Stimulated activated CD4-positive, alpha-beta T cell treated with anti-CD3 and anti-CD28 coated beads, Interleukin-4, amount 100 ng/mL, for 4 hours (primary cell): ENCODE data around the gene TFB1M.
A peak's percentile ranks its signal among the peaks of the same experiment; 100 is the strongest.
"Not testable (repeated sequence)": the region's sequence is repeated elsewhere in the genome, so short reads cannot be mapped to it uniquely, and the experiment has no call there.

ENCODE experiments used
- DNase-seq, 2 experiments: peaks; one replicate each; pipeline ENCODE4 v3.0.0-alpha.2; 2020

Gene TFB1M

DNA sequence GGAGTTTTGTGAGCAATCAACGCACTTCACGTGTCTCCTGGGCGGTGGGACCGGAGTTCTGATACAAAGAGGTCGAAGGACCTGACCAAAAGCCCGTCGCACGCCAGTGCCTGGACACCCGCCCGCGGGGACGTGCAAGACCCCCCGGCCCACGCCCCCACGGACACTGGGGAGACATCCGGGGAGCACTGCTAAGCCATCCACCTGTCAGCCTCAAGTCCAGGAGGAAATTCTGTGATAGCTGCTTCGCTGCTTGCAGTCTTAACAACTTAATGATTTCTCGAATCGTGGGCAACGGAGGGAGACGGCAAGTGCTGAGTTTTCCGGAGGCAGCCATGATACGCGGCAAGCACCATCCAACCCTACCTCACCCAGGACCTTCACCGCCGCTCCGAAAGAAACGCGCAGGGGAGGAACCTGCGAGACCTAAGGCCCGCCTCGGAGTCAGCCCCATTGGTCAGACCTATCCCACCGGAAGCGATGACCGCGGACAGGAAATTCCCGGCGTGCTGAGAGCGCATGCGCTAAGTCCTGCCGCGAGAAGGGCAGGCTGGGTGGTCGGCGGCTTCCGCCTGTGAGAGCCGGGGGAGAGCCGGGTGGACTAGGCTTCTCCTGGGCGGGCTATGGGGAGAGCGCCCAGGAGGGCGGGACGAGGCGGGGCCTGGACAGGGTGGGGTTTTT lies at the start of gene TFB1M:
TFB1M (minus strand) TSS at position 393 of the 681 bp plus-strand sequence; CDS start at position 337, 56 bp downstream.
- peak; percentile 96 to 99 for DNase-seq

- DNase-seq, result not testable (repeated sequence)
These were observed 49.7 kb upstream of the TFB1M start for GRCh38 chr6:155364021-155364420.

- not testable (repeated sequence) for DNase-seq
These were observed 48.8 kb upstream of the TFB1M start for GRCh38 chr6:155362968-155363632.

DNA sequence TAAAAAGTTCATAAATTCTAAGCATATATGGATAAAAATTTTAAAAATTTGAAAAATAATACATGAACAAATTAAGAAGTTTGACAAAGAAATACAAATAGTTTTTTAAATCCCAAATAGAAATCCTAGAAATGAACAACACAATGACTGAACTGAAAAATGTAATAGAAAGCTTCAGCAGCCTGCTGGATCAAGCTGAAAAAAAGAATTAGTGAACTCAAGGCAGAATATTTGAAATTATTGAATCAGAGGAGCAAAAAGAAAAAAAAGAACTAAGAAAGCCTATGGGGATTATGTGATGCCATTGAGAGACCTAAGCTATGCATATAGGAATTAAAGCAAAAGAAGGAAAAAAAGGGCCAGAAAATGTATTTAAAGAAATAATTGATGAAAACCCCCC lies 39.9 kb upstream of the TFB1M start:
- no peak for DNase-seq

DNA sequence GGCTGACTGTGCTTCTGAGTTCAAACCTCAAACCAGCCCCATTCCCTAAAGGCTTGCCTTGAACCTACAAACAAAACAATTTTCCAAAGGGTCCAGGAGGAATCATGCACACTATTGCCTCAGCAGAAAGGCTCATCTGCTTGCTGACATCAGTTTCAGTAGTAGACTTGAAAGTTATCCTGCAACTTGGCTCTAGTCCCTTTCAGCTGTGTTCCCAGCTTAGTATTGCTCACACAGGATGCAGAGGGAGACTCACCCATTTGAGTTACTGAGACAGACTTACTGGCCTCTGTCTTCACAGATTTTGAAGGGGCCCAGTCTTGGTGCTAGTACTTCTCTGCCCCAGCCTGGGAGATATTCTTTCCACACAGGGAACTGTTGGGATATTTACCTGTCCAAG lies 38.5 kb upstream of the TFB1M start:
- DNase-seq, result no peak

DNA sequence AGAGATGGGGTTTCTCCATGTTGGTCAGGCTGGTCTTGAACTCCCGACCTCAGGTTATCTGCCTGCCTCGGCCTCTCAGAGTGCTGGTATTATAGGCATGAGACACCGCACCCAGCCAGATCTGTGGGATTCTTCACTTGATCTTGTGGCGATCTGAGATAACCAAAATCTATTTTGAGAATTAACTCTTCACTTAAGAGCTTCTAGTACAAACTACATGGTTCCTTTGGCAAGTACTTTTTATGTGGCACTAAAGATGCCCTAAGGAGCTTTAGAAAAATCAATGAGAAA lies 37.8 kb upstream of the TFB1M start:
- no peak for DNase-seq

- DNase-seq, result no peak
These were observed 37.2 kb upstream of the TFB1M start for GRCh38 chr6:155351273-155352129.

- DNase-seq, result no peak
These were observed 35.7 kb upstream of the TFB1M start for GRCh38 chr6:155349956-155350355.

GRCh38 chr6:155349129-155349528 lies 34.8 kb upstream of the TFB1M start:
- DNase-seq, result no peak

DNA sequence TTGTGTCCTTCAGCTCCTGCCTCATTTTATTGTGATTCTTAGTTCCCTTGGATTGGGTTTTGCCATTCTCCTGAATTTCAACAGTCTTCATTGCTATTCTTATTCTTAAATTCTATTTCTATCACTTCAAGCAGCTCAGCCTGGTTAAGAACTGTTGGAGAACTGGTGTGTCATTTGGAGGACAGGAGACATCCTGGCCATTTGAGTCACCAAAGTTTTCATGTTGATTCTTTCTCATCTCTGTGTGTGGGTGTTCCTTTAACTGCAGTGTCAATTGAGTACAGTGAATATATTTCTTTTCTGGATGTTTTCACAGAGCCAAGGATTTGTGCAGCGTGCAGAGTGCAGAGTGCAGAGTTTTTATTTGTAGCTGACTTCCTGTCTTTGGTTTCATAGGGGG lies 33.5 kb upstream of the TFB1M start:
- no peak for DNase-seq

DNA sequence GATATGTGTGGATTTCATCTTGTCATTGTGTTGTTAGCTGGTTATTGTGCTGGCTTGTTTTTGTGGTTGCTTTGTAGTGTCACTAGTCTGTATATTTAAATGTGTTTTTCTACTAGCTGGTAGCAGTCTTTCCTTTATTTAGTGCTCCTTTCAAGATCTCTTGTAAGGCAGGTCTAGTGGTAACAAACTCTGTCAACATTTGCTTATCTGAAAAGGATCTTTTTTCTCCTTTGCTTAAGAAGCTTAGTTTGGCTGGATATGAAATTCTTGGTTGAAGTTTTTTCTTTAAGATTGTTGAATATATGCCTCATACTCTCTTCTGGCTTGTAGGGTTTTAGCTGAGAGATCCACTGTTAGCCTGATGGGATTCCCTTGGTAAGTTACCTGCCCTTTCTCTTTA lies 32.7 kb upstream of the TFB1M start:
- no peak for DNase-seq

GRCh38 chr6:155344341-155345006 lies 30.2 kb upstream of the TFB1M start:
- DNase-seq, result no peak

- DNase-seq, result no peak
These were observed 27.0 kb upstream of the TFB1M start for GRCh38 chr6:155341130-155341828.

DNA sequence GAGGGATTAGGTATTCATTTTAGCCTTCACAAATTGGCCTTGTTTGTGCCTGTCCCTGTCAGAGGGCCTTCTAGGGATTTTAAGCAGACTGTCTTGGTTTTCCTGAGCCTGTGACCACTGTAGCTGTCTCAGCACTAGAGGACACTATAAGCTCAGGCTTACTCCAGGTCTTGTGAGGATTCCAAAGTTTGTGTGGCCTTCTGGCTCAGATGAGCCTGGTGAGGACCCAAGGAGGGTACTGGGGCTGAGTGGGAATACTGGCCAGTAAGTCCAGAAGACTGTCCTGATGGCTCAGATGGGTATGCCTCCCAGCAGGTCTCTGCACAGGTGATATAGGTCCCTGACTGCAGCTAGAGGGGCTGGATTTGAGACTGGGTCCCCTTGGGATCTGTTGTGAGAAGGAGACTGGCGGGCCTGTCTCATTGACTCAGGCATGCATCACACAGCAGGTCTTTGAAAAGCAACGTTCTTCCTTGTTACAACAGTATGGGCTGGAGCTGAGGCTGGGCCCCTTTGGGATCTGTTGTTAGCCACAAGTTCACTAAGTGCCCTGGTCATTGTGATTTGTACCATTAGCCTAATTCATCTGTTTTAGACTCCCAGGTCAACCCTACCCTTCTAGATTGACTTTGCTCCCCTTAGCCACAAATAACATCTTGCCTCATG lies 26.3 kb upstream of the TFB1M start:
- no peak for DNase-seq

- not testable (repeated sequence) for DNase-seq
These were observed 25.6 kb upstream of the TFB1M start for GRCh38 chr6:155339929-155340328.

GRCh38 chr6:155338237-155338636 lies 24.0 kb upstream of the TFB1M start:
- not testable (repeated sequence) for DNase-seq

- DNase-seq, result no peak
These were observed 21.0 kb upstream of the TFB1M start for GRCh38 chr6:155335265-155335664.

DNA sequence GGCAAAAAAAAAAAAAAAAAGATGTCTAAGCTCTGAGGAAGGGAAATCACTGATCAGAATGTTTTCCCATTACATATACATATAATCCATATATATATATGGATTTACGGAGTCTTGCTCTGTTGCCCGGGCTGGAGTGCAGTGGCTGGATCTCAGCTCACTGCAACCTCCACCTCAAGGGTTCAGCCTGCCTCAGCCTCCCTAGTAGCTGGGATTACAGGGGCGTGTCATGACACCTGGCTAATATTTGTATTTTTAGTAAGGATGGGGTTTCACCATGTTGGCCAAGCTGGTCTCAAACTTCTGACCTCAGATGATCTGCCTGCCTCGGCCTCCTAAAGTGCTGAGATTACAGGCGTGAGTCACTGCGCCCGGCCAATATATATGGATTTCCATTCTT lies 19.8 kb upstream of the TFB1M start:
- not testable (repeated sequence) for DNase-seq

GRCh38 chr6:155333414-155333813 lies 19.1 kb upstream of the TFB1M start:
- peak in 1 of 2 experiments; percentile 32 for DNase-seq

- no peak for DNase-seq
These were observed 16.6 kb upstream of the TFB1M start for GRCh38 chr6:155330922-155331321.

DNA sequence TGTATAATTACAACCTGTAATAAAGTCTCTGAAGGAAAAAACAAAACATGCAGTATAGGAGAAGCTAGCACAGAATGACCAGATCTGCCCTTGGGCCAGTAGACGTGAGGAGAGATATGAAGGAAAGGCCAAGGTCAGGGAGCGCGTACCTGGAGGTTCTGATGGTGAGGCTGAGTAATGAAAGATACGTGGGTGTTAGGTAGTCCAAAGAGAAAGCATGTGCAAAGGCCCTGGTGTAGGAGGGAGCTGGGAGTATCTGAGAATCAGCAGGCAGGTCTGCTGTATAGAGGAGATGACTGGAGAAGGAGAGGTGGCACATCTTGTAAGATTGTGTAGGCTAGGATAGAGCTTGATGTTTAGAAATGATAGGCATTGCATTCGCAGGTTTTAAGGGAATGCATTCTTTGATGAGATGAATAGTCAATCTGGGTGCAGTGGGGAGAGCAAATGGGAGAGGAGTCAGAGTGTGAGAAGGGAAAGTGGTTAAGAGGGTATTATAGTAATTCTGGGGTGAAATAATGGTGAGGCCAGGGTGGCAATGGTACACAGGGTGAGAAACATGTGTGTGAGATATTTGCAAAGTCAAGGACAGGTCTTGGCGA lies 15.9 kb upstream of the TFB1M start:
- DNase-seq, result no peak
